8988T (cell line): ENCODE results near the gene GKN2.
"Not testable (repeated sequence)": the region's sequence is repeated elsewhere in the genome, so short reads cannot be mapped to it uniquely, and the experiment has no call there.

Experiments
- DNase-seq: peaks from one replicate; pipeline ENCODE4 v3.0.0; 2011

The GKN2 gene

DNA sequence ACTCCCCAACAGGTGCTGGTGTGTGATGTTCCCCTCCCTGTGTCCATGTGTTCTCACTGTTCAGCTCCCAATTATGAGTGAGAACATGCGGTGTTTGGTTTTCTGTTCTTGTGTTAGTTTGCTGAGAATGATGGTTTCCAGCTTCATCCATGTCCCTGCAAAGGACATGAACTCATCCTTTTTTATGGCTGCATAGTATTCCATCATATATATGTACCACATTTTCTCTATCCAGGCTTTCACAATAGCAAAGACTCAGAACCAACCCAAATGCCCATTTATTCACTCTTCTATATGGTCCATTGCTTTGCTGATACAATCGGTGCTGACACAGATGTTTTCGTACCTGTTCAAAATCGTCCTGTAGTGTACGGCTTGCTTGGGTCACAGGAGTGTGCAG lies 2.7 kb upstream of the GKN2 start:
- DNase-seq: not testable (repeated sequence)

DNA sequence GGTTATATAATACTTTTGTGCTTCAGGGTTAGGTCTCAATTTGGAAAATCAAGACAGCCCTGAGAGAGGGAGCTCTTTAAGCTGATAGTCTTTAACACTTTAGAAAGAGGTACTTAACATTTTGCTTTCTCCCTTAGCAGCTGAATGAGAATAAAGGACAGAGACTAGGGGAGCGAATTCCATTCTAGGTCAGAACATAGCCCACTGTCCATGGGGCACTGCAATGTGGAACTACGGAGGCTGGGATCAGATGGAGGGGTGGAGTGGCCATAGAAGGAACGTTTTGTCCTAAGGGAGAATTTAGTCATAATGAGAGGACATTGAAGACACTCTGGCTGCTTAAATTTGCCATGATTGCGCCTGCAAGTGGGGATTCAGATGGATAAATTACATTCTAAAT lies 794 bp downstream of the GKN2 start:
- DNase-seq: no peak

DNA sequence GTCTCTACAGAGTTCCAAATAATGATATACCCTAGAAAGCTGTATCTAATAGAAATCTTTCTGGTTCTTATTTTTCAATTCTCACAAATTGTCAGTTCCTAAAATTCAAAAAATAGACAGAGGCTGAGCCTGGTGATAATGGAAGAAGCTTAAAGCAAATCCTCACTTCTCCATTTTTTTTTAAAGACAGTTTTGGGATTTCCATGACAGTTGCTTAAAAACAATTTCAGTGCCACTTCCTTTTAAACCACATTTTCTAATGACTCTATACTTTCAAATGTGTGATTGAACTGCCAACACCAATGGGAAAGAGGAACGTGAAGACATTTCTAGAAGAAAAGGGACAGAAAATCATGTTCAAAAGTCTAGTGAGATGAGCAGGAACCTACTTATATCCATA lies 4.0 kb downstream of the GKN2 start:
- no peak for DNase-seq

DNA sequence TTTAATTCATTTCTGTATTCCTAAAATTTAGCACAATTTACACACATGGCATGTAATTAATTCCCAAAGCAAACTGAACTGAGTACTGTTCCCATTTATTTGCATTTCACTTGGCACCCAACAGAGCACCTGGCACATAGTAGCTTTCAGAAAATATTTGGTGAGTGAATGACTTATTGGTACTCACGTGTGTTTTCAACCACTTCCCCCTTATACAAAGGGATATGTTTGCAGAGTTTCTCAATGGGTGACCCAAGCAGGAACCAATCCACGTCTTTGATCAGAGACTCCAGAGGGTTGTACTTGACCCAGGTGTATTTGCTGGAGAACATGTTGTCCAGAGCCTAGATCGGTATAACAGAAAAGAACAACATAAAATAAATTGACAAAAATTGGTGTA lies 6.6 kb downstream of the GKN2 start:
- no peak for DNase-seq

GRCh38 chr2:68943581-68944568 lies 8.8 kb downstream of the GKN2 start:
- DNase-seq: no peak

DNA sequence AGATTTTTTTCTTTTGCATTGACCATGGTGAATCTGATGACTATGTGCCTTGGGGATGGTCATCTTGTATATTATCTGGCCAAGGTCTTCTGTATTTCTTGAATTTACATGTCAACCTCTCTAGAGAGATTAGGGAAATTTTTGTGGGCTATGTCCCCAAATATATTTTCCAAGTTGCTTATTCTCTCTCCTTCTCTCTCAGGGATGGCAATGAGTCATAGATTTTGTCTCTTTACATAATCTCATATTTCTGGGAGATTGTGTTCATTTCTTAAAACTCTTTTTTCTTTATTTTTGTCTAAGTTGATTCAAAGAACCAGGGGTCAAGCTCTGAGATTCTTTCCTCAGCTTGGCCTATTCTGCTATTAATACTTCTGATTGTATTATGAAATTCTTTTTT lies 9.9 kb downstream of the GKN2 start:
- no peak for DNase-seq

GRCh38 chr2:68940369-68940768 lies 12.3 kb downstream of the GKN2 start:
- no peak for DNase-seq

DNA sequence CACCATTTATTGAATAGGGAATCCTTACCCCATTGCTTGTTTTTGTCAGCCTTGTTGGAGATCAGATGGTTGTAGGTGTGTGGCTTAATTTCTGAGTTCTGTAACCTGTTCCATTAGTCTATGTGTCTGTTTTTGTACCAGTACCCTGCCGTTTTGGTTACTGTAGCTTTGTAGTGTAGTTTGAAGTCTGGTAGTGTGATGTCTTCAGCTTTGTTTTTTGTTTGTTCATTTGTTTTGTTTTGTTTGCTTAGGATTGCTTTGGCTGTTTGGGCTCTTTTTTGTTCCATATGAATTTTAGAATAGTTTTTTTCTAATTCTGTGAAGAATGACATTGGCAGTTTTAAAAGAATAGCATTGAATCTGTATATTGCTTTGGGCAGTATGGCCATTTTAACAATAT lies 12.7 kb downstream of the GKN2 start:
- no peak for DNase-seq

DNA sequence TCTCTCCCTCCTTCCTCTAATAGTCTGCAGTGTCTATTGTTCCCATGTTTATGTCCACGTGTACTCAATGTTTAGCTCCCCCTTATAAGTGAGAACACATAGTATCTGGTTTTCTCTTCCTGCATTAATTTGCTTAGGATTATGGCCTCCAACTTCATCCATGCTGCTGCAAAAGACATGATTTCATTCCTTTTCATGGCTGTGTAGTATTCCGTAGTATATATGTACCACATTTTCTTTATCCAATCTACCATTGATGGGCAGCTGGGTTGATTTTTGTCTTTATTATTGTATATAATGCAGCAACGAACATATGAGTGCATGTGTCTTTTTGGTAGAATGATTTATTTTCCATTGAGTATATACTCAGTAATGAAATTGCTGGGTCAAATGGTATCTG lies 13.8 kb downstream of the GKN2 start:
- no peak for DNase-seq

- no peak for DNase-seq
Measured at GRCh38 chr2:68937346-68938055, 15.2 kb downstream of the GKN2 start.

GRCh38 chr2:68936889-68937288 lies 15.8 kb downstream of the GKN2 start:
- no peak for DNase-seq

- DNase-seq: no peak
Measured at GRCh38 chr2:68936427-68936826, 16.3 kb downstream of the GKN2 start.

DNA sequence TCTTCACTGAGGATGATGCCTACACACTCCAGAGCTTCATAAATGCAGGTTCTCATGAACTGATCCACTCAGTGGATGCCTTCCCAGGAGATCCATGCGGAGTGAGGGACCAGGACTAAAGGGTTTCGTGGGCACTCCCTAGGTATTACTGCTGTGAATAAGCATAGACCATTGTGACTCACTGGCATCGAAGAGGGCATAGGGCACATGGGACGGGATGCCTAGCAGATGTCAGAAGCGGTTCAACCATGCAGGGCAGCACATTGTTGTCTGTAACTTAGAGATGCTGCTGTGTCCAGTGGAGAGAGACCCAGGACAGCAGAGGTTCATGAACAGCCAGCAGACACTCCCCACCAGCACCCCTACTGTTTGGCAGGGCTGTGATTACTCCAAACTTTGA lies 17.2 kb downstream of the GKN2 start:
- DNase-seq: no peak

GRCh38 chr2:68934021-68934420 lies 18.7 kb downstream of the GKN2 start:
- DNase-seq: no peak

- no peak for DNase-seq
Measured at GRCh38 chr2:68932402-68932801, 20.3 kb downstream of the GKN2 start.

GRCh38 chr2:68931799-68932198 lies 20.9 kb downstream of the GKN2 start:
- DNase-seq: no peak

GRCh38 chr2:68931149-68931711 lies 21.5 kb downstream of the GKN2 start:
- no peak for DNase-seq

DNA sequence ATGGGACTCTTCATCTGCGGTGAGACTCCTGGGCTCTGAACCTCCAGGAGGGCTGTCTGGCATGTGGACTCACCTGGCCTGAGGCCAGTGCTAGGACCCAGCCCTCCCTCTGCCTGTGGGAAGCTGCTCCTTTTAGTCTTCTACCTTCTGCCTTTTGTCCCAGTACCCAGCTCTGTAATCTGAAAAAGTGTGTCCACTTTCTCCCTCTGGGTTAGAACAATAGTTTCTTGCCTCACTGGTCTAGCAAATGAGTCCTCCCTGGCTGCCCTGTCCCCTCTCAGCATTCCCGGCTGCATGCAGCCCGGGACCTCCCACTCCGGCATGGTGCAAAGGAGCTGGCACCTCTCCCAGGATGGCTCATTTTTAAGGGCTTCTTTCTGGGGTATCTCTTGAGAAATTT lies 25.9 kb downstream of the GKN2 start:
- no peak for DNase-seq

GRCh38 chr2:68925295-68925896 lies 27.3 kb downstream of the GKN2 start:
- DNase-seq: peak; percentile 27

- DNase-seq: no peak
Measured at GRCh38 chr2:68921646-68922045, 31.0 kb downstream of the GKN2 start.

- DNase-seq: no peak
Measured at GRCh38 chr2:68920481-68921170, 32.1 kb downstream of the GKN2 start.

DNA sequence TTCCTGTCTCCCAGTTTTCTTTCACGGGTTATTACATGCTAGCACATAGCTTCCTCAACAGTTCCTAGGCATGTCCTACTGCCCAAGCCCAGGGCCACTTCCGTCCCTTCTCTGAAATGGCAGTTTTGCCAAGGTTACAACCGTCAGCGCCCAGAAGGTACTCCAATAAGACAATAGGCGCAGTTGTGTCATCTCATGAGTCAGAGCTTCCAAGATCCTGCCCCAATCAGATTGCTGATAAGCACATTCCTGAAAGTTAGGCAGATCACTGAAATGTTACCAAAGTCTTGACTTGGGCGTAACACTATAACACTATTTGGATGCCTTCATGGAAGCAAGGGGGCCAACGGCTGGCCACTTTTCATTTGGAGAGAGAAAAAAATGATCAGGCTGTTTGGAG lies 34.2 kb downstream of the GKN2 start:
- DNase-seq: no peak
